ENCODE results near the gene MUC5B. TPM values are rescaled to one million over a fixed set of nuclear protein-coding genes. Genes with fewer than 3 reads are reported as not detected.
A peak's percentile ranks its signal among the peaks of the same experiment; 100 is the strongest.

The MUC5B gene
- total and polyA plus RNA-seq, 2 of the 13 experiments (the other 11 are each of a cell fraction or from before 2014, with no cell fraction given), result 0.01 TPM; not detected in 1

DNA sequence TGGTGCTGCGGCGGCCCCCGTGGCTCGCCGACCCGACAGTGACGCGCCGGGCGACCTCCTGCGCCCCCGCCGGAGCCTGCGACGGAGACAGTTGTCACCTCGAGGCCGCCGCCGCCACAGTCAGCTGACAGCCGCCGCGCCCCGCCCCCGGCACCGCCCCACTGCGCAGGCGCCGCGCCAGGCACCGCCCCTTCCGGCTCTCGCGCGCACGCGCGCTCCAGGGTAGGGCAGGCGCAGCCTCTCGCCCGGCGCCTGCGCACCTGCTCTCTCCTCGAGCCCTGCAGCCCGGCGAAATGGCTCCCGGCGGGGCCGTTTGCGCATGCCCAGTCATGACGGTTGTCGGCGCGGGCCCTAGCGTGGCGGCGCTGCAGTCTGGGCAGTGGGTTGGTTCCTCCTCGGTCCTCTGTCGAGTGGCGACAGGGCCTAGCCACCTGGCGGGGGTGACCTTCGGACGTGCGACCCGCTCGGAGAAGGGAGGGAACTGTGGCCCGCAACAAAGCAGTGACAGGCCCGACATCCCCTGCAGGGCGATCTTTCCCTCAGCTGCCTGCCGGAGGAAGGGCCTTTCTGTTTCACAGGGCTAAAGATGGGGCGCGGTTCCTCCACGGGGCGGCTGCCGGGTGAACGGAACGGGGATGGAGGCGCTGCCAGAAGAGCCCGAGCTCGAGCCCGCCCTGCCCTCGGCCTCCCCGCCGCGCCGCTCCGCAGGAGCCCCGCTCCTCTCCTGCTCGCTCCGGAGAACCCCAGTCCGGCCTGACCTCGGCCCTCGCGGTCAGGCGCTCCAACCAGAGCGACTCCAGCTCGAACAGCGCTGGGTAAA, 86.8 kb downstream of the MUC5B start, which contains the start of gene TOLLIP (continued):
- TF ChIP-seq, protein P1, sequence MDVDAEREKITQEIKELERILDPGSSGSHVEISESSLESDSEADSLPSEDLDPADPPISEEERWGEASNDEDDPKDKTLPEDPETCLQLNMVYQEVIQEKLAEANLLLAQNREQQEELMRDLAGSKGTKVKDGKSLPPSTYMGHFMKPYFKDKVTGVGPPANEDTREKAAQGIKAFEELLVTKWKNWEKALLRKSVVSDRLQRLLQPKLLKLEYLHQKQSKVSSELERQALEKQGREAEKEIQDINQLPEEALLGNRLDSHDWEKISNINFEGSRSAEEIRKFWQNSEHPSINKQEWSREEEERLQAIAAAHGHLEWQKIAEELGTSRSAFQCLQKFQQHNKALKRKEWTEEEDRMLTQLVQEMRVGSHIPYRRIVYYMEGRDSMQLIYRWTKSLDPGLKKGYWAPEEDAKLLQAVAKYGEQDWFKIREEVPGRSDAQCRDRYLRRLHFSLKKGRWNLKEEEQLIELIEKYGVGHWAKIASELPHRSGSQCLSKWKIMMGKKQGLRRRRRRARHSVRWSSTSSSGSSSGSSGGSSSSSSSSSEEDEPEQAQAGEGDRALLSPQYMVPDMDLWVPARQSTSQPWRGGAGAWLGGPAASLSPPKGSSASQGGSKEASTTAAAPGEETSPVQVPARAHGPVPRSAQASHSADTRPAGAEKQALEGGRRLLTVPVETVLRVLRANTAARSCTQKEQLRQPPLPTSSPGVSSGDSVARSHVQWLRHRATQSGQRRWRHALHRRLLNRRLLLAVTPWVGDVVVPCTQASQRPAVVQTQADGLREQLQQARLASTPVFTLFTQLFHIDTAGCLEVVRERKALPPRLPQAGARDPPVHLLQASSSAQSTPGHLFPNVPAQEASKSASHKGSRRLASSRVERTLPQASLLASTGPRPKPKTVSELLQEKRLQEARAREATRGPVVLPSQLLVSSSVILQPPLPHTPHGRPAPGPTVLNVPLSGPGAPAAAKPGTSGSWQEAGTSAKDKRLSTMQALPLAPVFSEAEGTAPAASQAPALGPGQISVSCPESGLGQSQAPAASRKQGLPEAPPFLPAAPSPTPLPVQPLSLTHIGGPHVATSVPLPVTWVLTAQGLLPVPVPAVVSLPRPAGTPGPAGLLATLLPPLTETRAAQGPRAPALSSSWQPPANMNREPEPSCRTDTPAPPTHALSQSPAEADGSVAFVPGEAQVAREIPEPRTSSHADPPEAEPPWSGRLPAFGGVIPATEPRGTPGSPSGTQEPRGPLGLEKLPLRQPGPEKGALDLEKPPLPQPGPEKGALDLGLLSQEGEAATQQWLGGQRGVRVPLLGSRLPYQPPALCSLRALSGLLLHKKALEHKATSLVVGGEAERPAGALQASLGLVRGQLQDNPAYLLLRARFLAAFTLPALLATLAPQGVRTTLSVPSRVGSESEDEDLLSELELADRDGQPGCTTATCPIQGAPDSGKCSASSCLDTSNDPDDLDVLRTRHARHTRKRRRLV (CRISPR knock-in tag; IDR thresholded peaks at IDR 0.05), result no peak
- no peak for TF ChIP-seq CC2D1A (CRISPR knock-in tag; IDR thresholded peaks at IDR 0.05)
- 0 out of 2 replicates have a peak, but pooled peaks have one; percentile 59 for TF ChIP-seq ZNF12 (CRISPR knock-in tag; IDR thresholded peaks at IDR 0.05)
- peak; percentile 90 for TF ChIP-seq HOXA3 (CRISPR knock-in tag; IDR thresholded peaks at IDR 0.05)
- TF ChIP-seq, protein P2, sequence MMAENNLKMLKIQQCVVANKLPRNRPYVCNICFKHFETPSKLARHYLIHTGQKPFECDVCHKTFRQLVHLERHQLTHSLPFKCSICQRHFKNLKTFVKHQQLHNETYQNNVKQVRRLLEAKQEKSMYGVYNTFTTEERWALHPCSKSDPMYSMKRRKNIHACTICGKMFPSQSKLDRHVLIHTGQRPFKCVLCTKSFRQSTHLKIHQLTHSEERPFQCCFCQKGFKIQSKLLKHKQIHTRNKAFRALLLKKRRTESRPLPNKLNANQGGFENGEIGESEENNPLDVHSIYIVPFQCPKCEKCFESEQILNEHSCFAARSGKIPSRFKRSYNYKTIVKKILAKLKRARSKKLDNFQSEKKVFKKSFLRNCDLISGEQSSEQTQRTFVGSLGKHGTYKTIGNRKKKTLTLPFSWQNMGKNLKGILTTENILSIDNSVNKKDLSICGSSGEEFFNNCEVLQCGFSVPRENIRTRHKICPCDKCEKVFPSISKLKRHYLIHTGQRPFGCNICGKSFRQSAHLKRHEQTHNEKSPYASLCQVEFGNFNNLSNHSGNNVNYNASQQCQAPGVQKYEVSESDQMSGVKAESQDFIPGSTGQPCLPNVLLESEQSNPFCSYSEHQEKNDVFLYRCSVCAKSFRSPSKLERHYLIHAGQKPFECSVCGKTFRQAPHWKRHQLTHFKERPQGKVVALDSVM (CRISPR knock-in tag; IDR thresholded peaks at IDR 0.05), result no peak
- TF ChIP-seq, protein P3, sequence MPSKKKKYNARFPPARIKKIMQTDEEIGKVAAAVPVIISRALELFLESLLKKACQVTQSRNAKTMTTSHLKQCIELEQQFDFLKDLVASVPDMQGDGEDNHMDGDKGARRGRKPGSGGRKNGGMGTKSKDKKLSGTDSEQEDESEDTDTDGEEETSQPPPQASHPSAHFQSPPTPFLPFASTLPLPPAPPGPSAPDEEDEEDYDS (CRISPR knock-in tag; IDR thresholded peaks at IDR 0.05), result peak; percentile 40; the same call in 1 of the 2 replicates
- TF ChIP-seq, protein P4, sequence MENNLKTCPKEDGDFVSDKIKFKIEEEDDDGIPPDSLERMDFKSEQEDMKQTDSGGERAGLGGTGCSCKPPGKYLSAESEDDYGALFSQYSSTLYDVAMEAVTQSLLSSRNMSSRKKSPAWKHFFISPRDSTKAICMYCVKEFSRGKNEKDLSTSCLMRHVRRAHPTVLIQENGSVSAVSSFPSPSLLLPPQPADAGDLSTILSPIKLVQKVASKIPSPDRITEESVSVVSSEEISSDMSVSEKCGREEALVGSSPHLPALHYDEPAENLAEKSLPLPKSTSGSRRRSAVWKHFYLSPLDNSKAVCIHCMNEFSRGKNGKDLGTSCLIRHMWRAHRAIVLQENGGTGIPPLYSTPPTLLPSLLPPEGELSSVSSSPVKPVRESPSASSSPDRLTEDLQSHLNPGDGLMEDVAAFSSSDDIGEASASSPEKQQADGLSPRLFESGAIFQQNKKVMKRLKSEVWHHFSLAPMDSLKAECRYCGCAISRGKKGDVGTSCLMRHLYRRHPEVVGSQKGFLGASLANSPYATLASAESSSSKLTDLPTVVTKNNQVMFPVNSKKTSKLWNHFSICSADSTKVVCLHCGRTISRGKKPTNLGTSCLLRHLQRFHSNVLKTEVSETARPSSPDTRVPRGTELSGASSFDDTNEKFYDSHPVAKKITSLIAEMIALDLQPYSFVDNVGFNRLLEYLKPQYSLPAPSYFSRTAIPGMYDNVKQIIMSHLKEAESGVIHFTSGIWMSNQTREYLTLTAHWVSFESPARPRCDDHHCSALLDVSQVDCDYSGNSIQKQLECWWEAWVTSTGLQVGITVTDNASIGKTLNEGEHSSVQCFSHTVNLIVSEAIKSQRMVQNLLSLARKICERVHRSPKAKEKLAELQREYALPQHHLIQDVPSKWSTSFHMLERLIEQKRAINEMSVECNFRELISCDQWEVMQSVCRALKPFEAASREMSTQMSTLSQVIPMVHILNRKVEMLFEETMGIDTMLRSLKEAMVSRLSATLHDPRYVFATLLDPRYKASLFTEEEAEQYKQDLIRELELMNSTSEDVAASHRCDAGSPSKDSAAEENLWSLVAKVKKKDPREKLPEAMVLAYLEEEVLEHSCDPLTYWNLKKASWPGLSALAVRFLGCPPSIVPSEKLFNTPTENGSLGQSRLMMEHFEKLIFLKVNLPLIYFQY (CRISPR knock-in tag; IDR thresholded peaks at IDR 0.05; ENCODE audit: borderline replicate concordance), result no peak
- TF ChIP-seq ZNF317 (CRISPR knock-in tag; IDR thresholded peaks at IDR 0.05), result no peak
- no peak for TF ChIP-seq XBP1 (CRISPR knock-in tag; IDR thresholded peaks at IDR 0.05)
- no peak for TF ChIP-seq ZEB1 (IDR thresholded peaks at IDR 0.05; ENCODE audit: insufficient replicate concordance, low read depth)
- no peak for TF ChIP-seq KLF6 (CRISPR knock-in tag; IDR thresholded peaks at IDR 0.05)
- peak; percentile 58 for TF ChIP-seq ZNF629 (CRISPR knock-in tag; conservative IDR thresholded peaks at IDR 0.05)
- TF ChIP-seq SIX1 (CRISPR knock-in tag; IDR thresholded peaks at IDR 0.05; ENCODE audit: borderline replicate concordance), result no peak

All from HepG2 (cell line).